Measurements from ENCODE around the gene CACNG1. TPM values are rescaled to one million over a fixed set of nuclear protein-coding genes. Genes with fewer than 3 reads are reported as not detected.

CACNG1 gene
- total RNA-seq, 1 donor from 2014 or later = not detected

DNA sequence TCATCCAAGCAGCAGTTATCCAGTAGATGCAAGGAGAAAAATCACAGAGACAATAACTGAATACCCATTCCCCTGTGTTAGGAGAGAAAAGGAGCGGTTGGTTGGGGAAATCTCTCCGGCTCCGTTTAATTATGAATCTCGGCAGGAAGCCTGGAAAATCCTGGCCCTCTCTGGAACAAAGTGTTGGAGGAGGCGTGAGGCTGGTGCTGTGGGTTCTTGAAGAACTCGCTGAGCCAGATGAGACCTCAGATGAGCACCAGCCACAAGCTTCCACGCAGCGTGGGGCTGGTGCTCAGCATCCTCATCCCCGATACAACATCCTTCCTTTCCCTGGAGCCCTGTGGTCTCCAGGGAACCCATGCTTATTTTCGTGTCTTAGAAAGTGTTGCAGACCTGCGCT lies 40.2 kb upstream of the CACNG1 start:
- H3K9me3 Mint-ChIP-seq (ENCODE audit: unreplicated experiment) = no peaks in the 10 kb centered on the region
- peaks cover 7% of the 10 kb centered on the region for H3K27me3 Mint-ChIP-seq (ENCODE audit: unreplicated experiment)
- DNase-seq (ENCODE audit: low spot score) = no peak
- H3K36me3 Mint-ChIP-seq (ENCODE audit: low read depth, unreplicated experiment) = peaks cover 5% of the 10 kb centered on the region
- TF ChIP-seq, protein P1, sequence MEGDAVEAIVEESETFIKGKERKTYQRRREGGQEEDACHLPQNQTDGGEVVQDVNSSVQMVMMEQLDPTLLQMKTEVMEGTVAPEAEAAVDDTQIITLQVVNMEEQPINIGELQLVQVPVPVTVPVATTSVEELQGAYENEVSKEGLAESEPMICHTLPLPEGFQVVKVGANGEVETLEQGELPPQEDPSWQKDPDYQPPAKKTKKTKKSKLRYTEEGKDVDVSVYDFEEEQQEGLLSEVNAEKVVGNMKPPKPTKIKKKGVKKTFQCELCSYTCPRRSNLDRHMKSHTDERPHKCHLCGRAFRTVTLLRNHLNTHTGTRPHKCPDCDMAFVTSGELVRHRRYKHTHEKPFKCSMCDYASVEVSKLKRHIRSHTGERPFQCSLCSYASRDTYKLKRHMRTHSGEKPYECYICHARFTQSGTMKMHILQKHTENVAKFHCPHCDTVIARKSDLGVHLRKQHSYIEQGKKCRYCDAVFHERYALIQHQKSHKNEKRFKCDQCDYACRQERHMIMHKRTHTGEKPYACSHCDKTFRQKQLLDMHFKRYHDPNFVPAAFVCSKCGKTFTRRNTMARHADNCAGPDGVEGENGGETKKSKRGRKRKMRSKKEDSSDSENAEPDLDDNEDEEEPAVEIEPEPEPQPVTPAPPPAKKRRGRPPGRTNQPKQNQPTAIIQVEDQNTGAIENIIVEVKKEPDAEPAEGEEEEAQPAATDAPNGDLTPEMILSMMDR (IDR thresholded peaks at IDR 0.05; ENCODE audit: unreplicated experiment) = no peak
- H3K4me3 Mint-ChIP-seq (ENCODE audit: unreplicated experiment) = no peak overlapping the region
- H3K27ac Mint-ChIP-seq (ENCODE audit: unreplicated experiment) = no peak overlapping the region
- no peaks in the 10 kb centered on the region for H3K4me1 Mint-ChIP-seq (ENCODE audit: unreplicated experiment)

DNA sequence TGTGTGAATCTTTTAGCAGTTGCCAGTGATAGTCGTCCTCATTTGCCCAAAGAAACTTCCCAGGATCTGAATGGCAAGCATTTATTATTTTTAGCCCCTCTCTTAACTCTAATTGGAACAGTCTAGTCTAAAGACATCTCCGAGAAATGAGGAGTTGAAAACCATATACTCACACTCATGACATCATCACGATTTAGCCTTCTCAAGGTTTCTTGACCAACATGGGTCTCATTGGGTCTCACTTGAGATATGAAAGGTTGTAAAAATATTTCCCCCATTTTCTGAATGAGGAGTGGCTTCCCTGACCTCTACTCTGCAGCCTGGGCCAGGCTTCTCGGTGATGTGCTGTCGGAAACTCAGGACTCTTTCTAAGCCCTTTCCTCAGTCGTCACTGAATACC lies 37.1 kb upstream of the CACNG1 start:
- no peak overlapping the region for H3K4me3 Mint-ChIP-seq (ENCODE audit: unreplicated experiment)
- peaks cover 5% of the 10 kb centered on the region for H3K36me3 Mint-ChIP-seq (ENCODE audit: low read depth, unreplicated experiment)
- H3K9me3 Mint-ChIP-seq (ENCODE audit: unreplicated experiment) = no peaks in the 10 kb centered on the region
- H3K27ac Mint-ChIP-seq (ENCODE audit: unreplicated experiment) = no peak overlapping the region
- H3K27me3 Mint-ChIP-seq (ENCODE audit: unreplicated experiment) = peaks cover 4% of the 10 kb centered on the region
- DNase-seq (ENCODE audit: low spot score) = no peak
- TF ChIP-seq, protein P1 (IDR thresholded peaks at IDR 0.05; ENCODE audit: unreplicated experiment) = no peak
- H3K4me1 Mint-ChIP-seq (ENCODE audit: unreplicated experiment) = no peaks in the 10 kb centered on the region

DNA sequence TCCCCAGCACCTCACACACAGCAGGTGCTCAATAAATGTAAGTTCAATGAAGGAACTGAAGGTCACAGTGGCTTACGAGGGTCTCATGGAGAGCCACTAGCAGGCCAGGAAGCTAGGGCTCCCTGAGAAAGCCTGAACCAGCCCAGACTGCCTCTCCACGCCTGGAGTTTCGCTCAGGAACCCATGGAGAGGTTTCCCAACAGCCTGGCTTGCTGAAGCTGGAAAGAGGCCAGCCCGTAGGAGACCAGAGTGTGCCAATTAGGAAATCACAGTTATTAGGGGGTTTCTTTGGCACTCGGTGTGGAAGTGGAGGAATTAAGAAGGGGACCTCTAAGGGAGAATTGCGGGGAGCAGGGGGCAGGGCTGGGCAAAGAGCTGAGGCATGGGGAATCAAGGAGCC lies 36.3 kb upstream of the CACNG1 start:
- peaks cover 4% of the 10 kb centered on the region for H3K27me3 Mint-ChIP-seq (ENCODE audit: unreplicated experiment)
- H3K4me3 Mint-ChIP-seq (ENCODE audit: unreplicated experiment) = no peak overlapping the region
- TF ChIP-seq, protein P1 (IDR thresholded peaks at IDR 0.05; ENCODE audit: unreplicated experiment) = no peak
- H3K9me3 Mint-ChIP-seq (ENCODE audit: unreplicated experiment) = no peaks in the 10 kb centered on the region
- no peaks in the 10 kb centered on the region for H3K4me1 Mint-ChIP-seq (ENCODE audit: unreplicated experiment)
- H3K36me3 Mint-ChIP-seq (ENCODE audit: low read depth, unreplicated experiment) = peaks cover 5% of the 10 kb centered on the region
- H3K27ac Mint-ChIP-seq (ENCODE audit: unreplicated experiment) = no peak overlapping the region
- no peak for DNase-seq (ENCODE audit: low spot score)

DNA sequence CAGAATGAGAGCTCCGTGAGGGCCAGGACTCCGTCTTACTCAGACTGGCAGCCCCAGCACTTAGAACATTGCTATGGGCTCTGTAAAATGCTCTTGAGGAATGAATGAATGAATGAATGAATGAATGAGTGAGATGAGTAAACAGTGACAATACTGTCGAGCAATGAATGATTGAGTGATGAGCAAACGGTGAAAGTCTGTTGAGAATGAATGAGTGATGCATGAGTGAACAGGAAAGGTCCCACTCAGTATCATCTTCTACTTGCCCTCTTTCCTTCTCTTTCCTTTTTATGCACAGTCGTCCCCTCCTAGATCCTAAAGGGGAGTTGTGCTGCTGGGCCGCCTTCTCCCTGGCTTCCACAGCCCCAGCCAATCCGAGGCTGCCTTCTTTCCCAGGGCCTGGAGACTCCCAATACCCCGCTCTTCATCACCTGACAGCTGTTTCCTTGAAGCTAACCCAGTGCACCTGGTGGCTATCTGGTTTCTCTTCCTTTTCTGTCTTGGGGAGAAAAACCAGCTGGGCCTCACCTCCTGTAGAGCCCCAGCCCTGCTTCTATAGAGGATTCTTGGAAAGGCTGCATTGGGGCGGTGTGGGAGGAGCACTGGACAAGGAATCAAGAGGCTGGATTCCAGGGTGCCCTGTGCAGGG lies 32.7 kb upstream of the CACNG1 start:
- no peak for DNase-seq (ENCODE audit: low spot score)
- H3K36me3 Mint-ChIP-seq (ENCODE audit: low read depth, unreplicated experiment) = peaks cover 5% of the 10 kb centered on the region
- H3K4me3 Mint-ChIP-seq (ENCODE audit: unreplicated experiment) = no peak overlapping the region
- H3K27me3 Mint-ChIP-seq (ENCODE audit: unreplicated experiment) = peaks cover 2% of the 10 kb centered on the region
- H3K4me1 Mint-ChIP-seq (ENCODE audit: unreplicated experiment) = no peaks in the 10 kb centered on the region
- H3K9me3 Mint-ChIP-seq (ENCODE audit: unreplicated experiment) = no peaks in the 10 kb centered on the region
- TF ChIP-seq, protein P1 (IDR thresholded peaks at IDR 0.05; ENCODE audit: unreplicated experiment) = no peak
- H3K27ac Mint-ChIP-seq (ENCODE audit: unreplicated experiment) = no peak overlapping the region

DNA sequence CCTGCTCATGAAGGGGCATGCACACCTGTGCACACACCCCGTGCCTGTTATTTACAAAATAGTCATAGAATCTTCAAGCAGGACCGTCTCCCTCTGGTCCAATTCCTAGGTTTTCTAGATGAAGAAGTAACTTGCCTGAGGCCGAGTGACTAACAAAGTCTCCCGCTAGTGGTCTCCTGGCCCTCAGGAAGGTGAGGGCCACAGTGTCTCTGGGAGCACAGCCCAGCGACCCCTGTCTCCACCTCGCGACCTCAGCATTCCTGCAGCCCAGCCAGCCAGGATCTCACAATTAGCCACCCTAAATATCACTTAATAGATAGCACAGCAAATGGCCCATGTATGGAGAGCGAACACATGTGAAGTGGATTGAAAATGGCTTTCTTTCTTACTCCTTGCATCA lies 30.5 kb upstream of the CACNG1 start:
- Mint-ChIP-seq H3K27ac (ENCODE audit: unreplicated experiment) (no peak overlapping the region), H3K4me1 (ENCODE audit: unreplicated experiment) (no peaks in the 10 kb centered on the region)

More for the DNA sequence above, 30.5 kb upstream of the CACNG1 start:
- peaks cover 4% of the 10 kb centered on the region for H3K27me3 Mint-ChIP-seq (ENCODE audit: unreplicated experiment)
- H3K36me3 Mint-ChIP-seq (ENCODE audit: low read depth, unreplicated experiment) = peaks cover 2% of the 10 kb centered on the region
- H3K9me3 Mint-ChIP-seq (ENCODE audit: unreplicated experiment) = no peaks in the 10 kb centered on the region
- DNase-seq (ENCODE audit: low spot score) = no peak
- TF ChIP-seq, protein P1 (IDR thresholded peaks at IDR 0.05; ENCODE audit: unreplicated experiment) = no peak
- H3K4me3 Mint-ChIP-seq (ENCODE audit: unreplicated experiment) = no peak overlapping the region

Measured in endothelial cell (in vitro differentiated cells).